ENCODE measurements around the gene TM4SF20.
A peak's percentile ranks its signal among the peaks of the same experiment; 100 is the strongest.
"Not testable (repeated sequence)": the region's sequence is repeated elsewhere in the genome, so short reads cannot be mapped to it uniquely, and the experiment has no call there.

Gene TM4SF20

DNA sequence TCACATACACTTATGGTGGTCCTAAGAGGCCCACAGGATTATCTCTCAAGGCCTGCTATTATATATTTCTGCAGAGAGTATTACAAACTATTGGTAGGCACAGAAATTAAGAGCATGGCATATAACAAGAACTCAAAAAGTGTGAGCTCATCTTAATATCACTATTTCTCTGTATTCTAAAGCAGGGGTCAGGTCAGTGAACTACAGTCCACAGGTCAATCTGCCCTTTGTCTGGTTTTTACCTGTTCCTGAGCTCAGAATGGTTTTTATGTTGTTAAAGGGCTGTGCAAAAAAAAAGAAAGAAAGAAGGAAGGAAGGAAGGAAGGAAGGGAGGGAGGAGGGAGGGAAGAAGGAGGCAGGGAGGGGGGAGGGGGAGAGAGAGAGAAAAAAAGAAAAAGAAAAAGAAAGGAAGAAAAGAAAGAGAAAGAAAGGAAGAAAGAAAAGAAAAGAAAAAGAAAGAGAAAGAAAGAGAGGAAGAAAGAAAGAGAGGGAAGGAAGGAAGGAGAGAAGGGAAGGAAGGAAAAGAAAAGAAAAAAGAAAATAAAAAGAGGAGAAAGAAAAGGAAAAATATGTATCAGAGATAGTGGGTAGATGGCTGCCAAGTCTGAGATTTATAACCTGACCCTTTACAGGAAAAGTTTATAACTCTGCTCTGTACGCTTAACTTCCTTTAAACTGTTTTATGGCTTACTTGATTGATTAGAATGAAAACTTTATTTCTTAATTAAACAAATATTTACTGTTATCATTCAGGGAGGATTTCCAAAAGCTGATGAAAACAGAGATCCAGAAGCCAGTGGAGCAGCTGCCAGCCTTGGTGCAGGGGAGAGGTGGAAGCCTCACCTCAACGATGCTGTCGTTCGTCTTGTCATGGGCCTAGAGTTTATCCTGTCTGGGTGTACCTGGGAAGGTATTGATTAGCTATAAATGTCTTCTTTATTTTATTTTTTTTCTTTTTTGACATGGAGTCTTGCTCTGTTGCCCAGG is 19.9 kb upstream of the TM4SF20 start:
- no peak for DNase-seq

DNA sequence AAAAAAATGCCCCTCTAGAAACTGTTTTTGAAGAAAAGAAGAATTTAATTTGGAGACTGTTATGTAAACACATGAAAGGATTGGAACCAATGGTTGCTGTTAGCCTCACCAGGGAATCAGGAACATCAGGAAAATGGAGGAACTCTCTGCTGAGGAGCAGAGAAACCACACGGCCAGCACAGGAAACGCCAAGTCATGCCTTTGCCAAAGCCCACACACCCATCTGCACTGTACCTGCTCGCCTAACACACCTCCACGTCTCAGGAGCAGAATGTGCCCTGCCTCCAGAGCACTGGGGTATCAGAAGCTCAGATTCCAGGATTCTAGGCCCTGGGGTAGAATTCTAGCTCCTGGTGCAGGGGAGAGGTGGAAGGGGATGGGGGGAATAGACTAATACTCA is 18.5 kb upstream of the TM4SF20 start:
- peak in 3 of 4 experiments; percentile 26 to 38 (median 30) for DNase-seq

DNA sequence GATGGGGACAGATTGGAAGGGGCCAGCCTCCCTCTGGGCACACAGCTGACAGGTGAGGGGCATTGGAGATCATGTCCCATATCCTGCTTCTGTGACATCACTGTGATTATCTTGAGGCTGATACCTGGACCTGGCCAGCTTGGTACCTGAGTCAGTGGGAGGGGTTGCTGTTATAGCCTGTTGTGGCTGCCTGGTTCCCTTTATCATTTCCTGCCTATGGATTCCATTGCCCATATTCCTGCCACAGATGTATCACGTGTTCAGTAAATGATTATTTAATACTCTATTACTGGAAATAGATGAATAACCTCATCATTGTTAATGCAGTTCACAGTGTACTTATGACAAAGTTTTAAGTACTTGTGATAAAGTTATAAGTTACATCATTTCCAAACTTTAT is 16.4 kb upstream of the TM4SF20 start:
- no peak for DNase-seq

DNA sequence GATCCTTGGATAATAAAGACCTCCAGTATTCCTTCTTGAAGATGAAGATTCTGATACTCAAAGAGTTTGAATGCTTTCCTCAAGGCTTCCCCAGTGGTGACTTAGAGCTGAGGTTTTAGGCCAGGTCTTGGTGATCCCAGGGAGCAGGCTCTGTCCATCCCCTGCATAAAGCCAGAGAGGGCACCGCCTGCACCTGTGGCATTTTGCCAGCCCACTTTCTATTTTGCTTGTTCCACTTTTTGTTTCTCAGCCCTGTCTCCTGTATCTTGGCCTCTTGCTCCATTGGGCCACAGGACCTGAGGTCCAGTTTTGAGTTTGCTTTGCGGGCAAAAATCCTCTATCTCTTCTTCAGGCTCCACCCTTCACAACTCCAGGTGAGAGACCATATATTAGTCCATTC is 15.3 kb upstream of the TM4SF20 start:
- DNase-seq: no peak

DNA sequence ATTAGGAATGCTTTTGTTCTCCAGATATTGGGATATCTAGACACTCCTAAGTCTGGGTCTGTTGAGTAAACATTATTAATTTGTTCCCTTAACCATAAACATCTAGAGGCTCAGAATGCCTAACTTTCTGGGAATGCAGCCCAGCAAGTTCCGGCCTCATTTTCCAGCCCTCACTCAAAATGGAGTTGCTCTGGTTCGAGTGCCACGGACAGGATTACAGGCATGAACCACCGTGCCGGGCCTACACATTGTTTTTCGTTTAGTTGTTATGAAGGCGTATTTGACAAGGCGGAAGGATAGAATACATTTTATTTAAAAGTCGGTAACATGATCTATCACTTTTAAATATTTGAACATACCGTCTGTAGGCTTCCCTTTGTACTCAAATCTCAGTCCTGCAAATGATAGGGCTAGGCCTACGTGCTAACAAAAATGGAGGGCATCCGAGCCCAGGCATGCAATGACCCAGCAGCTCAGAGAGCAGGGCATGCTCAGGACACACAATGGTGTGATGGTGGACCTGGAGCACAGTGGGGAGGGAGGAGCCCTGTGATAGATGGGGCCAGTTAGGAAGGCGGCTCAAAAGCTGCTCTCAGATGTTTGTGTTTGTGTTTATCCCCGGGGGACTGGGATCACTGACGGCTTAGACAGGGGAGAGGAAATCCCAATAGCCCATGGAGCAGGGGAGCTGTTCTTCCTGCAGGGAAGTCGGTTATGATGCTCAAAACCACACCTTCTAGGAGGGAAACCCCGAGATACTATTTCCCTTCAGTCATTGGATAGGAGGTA is 11.6 kb upstream of the TM4SF20 start:
- no peak for DNase-seq

DNA sequence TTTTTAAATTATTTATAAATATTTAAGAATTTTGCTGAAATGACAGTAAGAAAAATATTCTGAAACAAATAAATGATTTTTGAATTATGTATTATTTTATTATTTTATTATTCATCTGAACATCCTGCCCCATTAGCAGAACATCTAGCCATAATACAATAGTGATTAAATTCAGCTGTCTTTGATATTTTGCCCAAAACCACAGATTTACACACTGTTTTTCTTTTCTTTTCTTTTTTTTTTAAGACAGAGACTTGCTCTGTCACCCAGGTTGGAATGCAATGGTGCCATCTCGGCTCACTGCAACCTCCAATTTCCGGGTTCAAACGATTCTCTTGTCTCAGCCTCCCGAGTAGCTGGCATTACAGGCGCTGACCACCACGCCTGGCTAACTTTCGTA is 10.6 kb upstream of the TM4SF20 start:
- no peak for DNase-seq

DNA sequence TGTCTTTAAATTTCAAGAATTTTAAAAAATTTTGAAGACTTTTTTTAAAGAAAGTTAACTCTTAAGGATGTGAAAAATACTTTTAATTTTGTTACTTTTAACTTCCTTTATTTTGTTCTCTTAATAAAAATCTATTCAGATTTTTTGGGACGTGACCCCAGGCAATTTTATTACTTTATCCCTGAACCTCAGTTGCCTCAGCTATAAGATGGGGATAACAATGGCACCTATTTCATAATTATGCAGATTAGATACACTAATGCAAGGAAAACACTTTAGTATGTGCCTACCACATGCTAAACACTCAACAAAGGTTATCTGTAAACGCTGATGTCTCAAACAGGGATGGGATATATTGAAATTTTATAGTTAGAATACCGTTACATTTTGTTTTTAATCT is 10.1 kb upstream of the TM4SF20 start:
- DNase-seq: no peak

DNA sequence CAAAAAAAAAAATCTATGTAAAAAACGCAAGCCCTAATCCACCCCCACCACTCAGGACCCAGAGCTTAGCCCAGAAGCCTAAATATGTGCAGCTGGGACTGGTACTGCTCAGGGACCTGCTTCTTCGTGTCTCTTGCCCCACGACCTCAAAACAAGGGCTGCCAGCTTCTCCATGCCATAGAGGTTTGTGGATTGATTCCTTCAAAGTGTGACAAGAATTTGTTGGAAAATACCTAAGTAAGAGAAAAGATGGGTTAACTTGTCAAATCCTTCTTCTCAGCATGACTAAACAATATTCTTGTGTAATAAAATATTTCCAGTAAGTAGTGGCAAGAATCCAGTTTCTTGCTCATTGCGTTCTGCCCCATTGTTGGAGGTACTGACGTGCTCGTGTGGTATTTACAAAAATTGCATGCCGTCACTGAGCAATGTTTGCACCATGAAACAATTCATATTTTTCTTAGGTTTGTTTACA is 9.5 kb upstream of the TM4SF20 start:
- DNase-seq: peak in 1 of 4 experiments; percentile 39

DNA sequence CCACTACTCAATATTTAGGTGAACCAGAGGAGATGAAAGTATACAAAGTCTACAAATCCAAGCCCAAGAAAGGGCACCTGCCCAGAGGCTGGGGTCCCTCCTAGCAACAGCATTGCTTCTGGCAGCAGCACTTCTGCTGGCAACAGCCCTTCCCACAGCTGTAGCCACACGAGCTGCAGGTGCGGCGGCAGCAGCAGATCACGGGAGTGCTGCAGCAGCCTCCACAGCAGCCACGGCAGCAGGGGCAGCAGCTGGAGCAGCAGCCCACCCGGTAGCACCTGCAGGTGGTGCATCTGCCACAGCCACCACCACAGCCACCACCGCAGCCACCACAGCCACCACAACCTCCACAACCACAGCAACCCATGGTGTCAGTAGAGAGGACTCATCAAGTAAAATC is 8.5 kb upstream of the TM4SF20 start, which contains the start of gene SCYGR1:
SCYGR1 (minus strand) TSS at position 367 of the 400 bp plus-strand sequence; CDS start at position 367, 0 bp downstream.
- DNase-seq: not testable (repeated sequence)

DNA sequence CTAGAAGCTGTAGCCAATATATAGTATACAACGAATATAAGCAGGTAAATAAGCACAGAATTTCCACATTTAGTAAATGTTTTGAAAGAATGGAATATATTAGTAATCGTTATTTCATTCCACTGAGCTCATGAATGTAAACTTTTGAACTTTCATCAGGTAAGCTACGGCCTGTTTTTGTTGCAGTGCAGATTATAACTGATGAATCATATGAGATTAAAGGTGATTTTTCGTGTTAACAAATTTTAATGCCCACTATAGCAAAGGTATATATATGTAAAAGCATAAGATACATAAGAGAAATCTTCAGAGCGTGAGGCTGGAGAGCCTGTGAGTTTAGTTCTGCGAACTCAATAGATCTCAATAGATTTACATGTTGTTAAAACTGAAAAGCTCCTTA is 7.5 kb upstream of the TM4SF20 start:
- DNase-seq: no peak

DNA sequence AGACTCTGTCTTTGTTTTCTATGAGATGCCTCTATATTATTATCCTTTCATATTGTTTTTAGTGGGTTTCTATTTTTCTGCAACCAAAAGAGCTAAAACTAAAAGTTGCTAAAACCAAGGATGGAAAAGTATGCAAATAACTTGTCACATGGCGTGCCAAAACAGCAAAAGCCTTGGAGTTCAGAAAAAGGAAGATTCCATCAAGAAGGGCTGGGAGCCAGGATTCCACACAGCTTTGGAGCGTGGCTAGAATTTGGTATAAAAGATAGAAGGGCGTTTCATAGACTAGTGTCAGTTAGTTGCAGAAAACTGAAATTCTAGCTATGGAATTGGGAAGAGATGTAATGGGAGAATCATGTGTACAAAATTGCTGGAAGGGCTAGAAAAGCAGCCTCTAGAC is 4.6 kb upstream of the TM4SF20 start:
- DNase-seq: no peak

DNA sequence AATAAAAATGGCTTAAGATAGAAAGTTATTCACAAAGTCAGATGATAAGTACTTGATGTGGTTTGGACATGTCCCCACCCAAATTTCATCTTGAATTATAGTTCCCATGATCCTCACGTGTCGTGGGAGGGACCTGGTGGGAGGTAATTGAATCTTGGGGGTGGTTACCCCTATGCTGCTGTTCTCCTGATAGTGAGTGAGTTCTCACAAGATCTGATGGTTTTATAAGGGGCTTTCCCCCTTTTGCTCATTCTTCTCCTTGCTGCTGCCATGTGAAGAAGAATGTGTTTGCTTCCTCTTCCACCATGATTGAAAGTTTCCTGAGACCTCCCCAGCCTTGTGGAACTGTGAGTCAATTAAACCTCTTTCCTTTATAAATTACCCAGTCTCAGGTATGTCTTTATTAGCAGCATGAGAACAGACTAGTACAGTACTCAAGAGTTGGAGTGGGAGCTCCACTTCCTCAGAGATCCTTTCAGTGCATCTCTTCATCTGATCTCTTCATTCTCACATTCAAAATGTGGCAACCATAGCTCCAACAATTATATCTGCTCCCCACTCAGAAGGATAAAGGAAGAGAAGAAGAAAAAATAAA is 3.2 kb upstream of the TM4SF20 start:
- DNase-seq: not testable (repeated sequence)

DNA sequence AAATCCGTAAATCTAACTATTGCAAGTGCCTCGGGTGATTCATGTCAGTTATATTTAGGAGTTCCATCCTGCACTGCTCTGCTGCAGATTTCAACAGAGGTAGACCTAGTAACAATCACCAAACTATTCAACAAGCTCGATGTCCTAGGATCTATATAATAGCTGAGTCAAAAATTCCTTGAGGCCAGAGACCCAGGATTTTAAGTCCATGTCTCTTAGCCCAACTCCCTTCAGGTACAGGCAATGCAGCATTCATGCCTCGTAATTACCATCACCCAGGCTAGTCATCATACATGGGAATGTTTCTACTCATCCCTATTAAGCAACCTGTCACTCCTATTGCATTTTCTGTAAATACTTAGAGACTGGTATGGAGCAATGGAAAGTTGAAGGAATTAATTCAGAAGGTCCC is 729 bp downstream of the TM4SF20 start:
- DNase-seq: no peak

DNA sequence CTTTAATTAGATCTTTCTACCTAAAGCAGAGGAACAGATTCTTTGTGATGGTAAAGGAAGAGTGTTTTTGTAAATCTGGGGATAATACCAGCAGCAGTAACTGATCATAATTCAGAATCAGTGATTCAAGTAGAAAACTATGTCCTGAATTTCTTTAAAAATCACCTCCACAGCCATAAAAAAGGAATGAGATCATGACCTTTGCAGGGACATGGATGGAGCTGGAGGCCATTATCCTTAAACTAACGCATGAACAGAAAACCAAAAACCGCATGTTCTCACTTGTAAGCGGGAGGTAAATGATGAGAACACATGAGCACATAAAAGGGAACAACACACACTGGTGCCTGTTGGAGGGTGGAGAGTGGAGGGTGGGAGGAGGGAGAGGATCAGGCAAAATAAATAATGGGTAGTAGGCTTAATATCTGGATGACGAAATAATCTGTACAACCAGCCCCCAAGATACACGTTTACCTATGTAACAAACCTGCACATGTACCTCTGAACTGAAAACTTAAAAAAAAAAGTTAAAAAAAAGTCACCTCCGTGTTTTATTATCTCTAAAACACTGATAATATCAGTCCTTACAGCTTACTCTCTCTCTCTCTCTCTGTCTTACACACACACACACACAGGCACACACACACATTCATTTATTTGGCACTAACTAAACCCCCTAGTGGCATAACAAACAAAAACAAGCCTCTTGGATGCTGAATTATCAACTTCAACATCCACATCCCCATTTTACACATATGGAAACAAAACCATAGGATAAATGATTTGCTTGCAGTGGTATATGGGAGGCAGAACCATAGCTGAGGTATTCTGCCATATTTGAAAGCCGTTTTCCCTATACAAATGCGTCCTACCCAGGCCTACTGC is 1.4 kb downstream of the TM4SF20 start:
- no peak for DNase-seq

DNA sequence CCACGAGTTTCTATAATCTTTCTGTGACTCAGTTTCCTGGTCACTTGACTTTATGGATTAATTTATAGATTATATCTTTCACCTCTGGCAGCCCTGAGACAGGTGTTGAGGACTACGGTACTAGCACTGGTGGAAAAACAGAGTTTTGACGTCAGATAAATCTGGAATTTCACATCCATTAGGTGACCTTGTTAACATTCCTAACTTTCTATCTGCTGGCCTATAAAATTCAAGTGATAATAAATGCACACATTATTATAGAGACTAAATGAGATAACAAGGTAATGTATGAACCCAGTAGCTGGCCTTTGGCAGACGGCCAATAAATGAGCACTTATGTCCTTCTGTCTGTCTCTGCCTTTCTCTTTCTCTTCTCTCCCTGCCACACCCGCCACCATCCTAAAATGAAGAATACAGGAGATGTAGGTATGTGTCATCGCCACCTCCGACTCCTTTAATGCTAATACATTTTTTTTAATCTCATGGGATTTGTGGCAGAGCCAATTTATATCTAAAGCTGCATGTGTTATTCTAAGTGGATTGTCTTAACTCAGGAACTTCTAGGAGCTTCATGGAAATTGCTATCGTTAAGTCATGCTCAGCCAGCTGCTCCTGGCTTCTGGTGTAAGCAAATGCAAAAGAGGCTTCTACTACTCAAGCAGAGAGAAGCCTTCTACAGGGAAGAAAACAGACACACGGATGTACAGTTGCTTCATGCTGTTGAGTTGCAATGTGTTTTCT is 2.3 kb downstream of the TM4SF20 start:
- peak in 1 of 4 experiments; percentile 10 for DNase-seq

DNA sequence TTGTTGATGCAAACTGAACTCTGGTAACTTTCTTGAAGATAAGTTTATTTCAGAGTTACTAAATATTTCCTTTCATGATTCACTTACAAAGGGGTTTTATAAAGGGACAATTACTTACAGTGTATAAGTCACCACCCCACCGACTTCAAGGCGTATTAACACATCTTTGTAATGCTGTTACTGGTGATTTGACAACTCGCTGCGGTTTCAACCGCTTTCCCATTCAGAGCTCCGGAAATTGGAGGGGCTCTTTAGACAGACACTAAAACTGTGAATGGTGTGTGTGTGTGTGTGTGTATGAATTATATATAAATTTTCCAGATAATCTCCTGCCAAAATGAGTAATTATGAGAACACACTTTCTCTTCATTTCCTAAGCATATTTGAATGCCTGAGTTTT is 4.9 kb downstream of the TM4SF20 start:
- peak in 1 of 4 experiments; percentile 35 for DNase-seq

DNA sequence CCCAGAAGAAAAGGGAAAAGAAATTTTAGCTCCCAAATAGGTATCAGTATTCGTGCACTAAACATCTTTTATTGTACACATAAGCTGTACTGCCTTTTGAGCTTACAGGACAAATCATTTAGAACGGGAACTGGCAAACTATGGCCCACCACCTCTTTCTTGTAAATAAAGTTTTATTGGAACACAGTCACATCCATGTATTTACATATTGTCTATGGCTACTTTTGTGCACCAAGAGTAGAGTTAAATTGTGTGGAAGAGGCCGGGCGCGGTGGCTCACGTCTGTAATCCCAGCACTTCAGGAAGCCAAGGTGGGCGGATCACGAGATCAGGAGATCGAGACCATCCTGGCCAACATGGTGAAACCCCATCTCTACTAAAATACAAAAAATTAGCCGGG is 5.7 kb downstream of the TM4SF20 start:
- no peak for DNase-seq

DNA sequence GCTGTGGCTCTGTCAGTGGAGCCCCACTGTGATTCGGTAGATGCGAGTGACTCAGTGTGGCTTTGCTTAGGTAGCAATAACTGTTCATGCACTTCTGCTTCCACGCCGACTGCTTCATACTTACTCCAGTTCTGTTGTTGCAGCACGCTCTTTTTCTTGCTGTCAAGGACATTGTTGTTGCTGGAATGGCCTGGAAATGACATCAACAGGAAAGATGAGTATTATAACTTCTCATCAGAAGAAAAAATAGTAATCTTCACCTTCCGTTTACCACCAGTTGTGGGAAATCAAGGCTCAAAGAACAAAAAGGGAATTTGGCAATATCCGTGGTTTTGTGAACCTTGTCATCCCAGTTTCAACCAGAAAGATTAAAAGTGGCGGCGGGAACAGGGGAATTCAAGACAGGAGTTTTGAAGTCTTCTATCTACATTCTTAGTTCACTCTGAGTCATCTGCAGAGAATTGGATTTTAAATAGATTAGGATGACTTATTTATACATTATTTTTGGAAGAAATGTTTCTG is 8.3 kb downstream of the TM4SF20 start:
- peak; percentile 87 to 97 (median 92) for DNase-seq

DNA sequence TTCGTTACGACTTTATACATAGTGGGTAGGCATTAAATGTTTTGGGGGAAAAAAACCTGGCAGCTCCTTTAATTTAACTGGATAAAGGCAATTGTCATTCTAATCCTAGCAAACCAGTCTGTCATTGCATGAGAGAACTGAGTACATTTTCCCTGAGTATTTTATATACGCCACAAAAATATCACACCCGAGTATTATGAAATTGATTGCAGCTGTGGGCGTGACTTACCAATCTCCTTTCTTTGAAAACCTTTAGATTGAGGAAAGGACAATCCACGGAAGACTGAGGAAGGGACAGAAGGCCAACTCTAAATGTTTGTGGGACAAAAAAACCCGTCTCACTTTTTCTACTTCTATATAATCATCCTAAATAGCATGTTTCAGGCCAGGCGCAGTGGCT is 9.0 kb downstream of the TM4SF20 start:
- DNase-seq: peak; percentile 37 to 60 (median 52)

DNA sequence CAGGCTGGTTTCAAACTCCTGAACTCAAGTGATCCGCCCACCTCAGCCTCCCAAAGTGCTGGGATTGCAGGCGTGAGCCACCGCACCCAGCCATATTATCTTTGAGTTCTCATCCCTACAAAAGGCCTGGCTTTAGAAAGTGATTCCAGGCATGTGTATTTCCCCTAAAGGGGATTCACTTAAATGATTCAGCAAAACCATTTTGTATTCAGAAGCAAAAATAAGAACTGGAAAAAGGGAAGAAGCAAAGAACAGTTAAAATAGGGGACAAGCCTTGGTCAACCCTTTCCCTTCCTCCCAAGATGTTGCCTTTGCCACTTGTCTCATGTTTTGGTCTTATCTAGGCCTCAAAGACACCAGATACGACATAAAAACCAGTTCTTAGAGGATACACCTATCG is 10.5 kb downstream of the TM4SF20 start:
- peak; percentile 11 to 75 (median 58) for DNase-seq

DNA sequence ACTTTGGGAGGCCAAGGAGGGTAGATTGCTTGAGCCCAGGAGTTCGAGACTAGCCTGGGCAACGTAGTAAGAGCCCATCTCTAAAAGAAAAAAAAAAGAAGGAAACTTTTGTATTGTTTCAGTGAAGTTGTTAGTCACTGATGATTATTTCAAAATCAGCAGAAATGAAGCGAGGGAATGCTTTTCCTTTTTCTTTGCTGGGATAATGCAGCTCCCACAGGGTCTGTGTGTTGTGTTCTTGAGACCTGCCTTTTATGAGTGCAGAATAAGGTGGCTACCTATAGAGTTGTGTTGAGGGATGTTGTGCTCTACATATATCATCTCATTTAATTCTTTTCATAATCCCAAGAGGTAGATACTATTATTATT is 11.7 kb downstream of the TM4SF20 start:
- no peak for DNase-seq
